ENCODE measurements around the gene AHRR. TPM values are rescaled to one million over a fixed set of nuclear protein-coding genes. Genes with fewer than 3 reads are reported as not detected.
A peak's percentile ranks its signal among the peaks of the same experiment; 100 is the strongest.

The AHRR gene
- total RNA-seq, 1 experiment from 2014 or later: 2.2 TPM

- H2BK5ac ChIP-seq (ENCODE audit: insufficient read length, low read length): no peak overlapping the region
- no peak overlapping the region for H3K4me3 Mint-ChIP-seq
- H3K4me1 Mint-ChIP-seq: peaks cover 25 to 41% of the 10 kb centered on the region in 2 experiments
- H3K4me2 ChIP-seq (ENCODE audit: insufficient read depth, insufficient read length, low read length): no peak overlapping the region
- H4K5ac ChIP-seq (ENCODE audit: insufficient read length, low read depth, low read length): no peak overlapping the region
- H3K18ac ChIP-seq (ENCODE audit: insufficient read length, low read depth, low read length): no peak overlapping the region
- no peak overlapping the region for H3K9ac ChIP-seq (ENCODE audit: extremely low read depth, insufficient read length, low read length)
- no peak overlapping the region for H3K27ac Mint-ChIP-seq
- no peaks in the 10 kb centered on the region for H3K23me2 ChIP-seq (ENCODE audit: insufficient read length, low read depth, low read length, poor library complexity, severe bottlenecking)
- no peaks in the 10 kb centered on the region for H3K9me3 ChIP-seq (ENCODE audit: control insufficient read depth, low read depth, low read length)
- H4K8ac ChIP-seq (replicated peaks; ENCODE audit: insufficient read length, low read depth, low read length): no peak overlapping the region
- no peaks in the 10 kb centered on the region for H3K79me1 ChIP-seq (ENCODE audit: insufficient read depth, low read depth, low read length, poor library complexity, severe bottlenecking)
- H3K56ac ChIP-seq (ENCODE audit: insufficient read length, low read depth, low read length): no peak overlapping the region
- H2BK20ac ChIP-seq (ENCODE audit: low read depth, low read length, poor library complexity, severe bottlenecking): no peak overlapping the region
- no peaks in the 10 kb centered on the region for H3K27me3 ChIP-seq (ENCODE audit: insufficient read depth, low read length)
- WGBS (ENCODE audit: extremely low coverage, insufficient read length, low lambda C conversion rate): no CpG with 5 or more reads among the region's 18 CpGs
- H3K79me2 ChIP-seq (ENCODE audit: insufficient read depth, low read length): no peaks in the 10 kb centered on the region
- peaks cover 6% of the 10 kb centered on the region for H3K27me3 Mint-ChIP-seq (ENCODE audit: low read depth)
- no peaks in the 10 kb centered on the region; a peak in 1 of 7 replicates for H3K36me3 Mint-ChIP-seq (ENCODE audit: insufficient read depth in 1 of 3, low read depth in 3 of 3)
- no peak overlapping the region for H3K27ac ChIP-seq (ENCODE audit: insufficient read length, low read depth, low read length)
- no peak overlapping the region for H3K4ac ChIP-seq (ENCODE audit: low read depth, low read length)
- no peaks in the 10 kb centered on the region for H4K20me1 ChIP-seq (ENCODE audit: control insufficient read depth, insufficient read depth, insufficient read length)
- no peaks in the 10 kb centered on the region; a peak in 2 of 5 replicates for H3K9me3 Mint-ChIP-seq
- H2BK15ac ChIP-seq (ENCODE audit: low read depth, low read length): no peak overlapping the region
- peak; percentile 26 for DNase-seq
- no peak overlapping the region for H3K14ac ChIP-seq (ENCODE audit: insufficient read depth, low read length)
- no peak overlapping the region for H3K23ac ChIP-seq (ENCODE audit: insufficient read length, low read depth, low read length)
- H3T11ph ChIP-seq (ENCODE audit: low read length): no peak overlapping the region
- H3K4me1 ChIP-seq (ENCODE audit: insufficient read depth, low read length): no peaks in the 10 kb centered on the region
- H4K91ac ChIP-seq (ENCODE audit: insufficient read length, low read depth, low read length): no peak overlapping the region
- H2BK12ac ChIP-seq (ENCODE audit: insufficient read length, low read depth, low read length): no peak overlapping the region
- TF ChIP-seq CTCF (conservative IDR thresholded peaks at IDR 0.05): no peak
- no peak overlapping the region for H2AK5ac ChIP-seq (ENCODE audit: insufficient read length, low read length)
- no peak overlapping the region for H2AFZ ChIP-seq (ENCODE audit: low read length)
- H2BK120ac ChIP-seq (ENCODE audit: low read depth, low read length, poor library complexity, severe bottlenecking): no peak overlapping the region
Observed at GRCh38 chr5:394671-395155, 73.2 kb downstream of the AHRR start.
